Skeletal muscle tissue (tissue), 4 donors: ENCODE measurements around the gene ALS2CL. TPM values are rescaled to one million over a fixed set of nuclear protein-coding genes. Genes with fewer than 3 reads are reported as not detected.
A peak's percentile ranks its signal among the peaks of the same experiment; 100 is the strongest.

Experiments
- H3K27ac ChIP-seq: one replicate; pipeline ENCODE4 v1.7.0; 2013; ENCODE audit warnings: mild to moderate bottlenecking, low read depth, low read length, inconsistent platforms
- H3K27me3 ChIP-seq, 3 donors: one replicate each; pipeline ENCODE4 v1.7.0; 2013; ENCODE audit warnings: low read length in 3 of 3; ENCODE audit not compliant: control insufficient read depth in 3 of 3, insufficient read depth in 3 of 3
- H3K36me3 ChIP-seq, 3 donors: one replicate each; pipeline ENCODE4 v1.7.0; 2013; ENCODE audit warnings: low read length in 3 of 3; ENCODE audit not compliant: control insufficient read depth in 3 of 3, insufficient read depth in 3 of 3
- H3K4me1 ChIP-seq, 3 donors: one replicate each; pipeline ENCODE4 v1.7.0; 2013; ENCODE audit warnings: low read length in 3 of 3, mild to moderate bottlenecking in 3 of 3; ENCODE audit not compliant: control insufficient read depth in 3 of 3, insufficient read depth in 3 of 3
- H3K4me3 ChIP-seq, 3 donors: one replicate each; pipeline ENCODE4 v1.7.0; 2013; ENCODE audit warnings: low read length in 3 of 3
- H3K9ac ChIP-seq, 3 donors: one replicate each; pipeline ENCODE4 v1.7.0; 2013; ENCODE audit warnings: low read length in 3 of 3, mild to moderate bottlenecking in 3 of 3, moderate library complexity in 2 of 3, low read depth in 1 of 3
- H3K9me3 ChIP-seq, 3 donors: one replicate each; pipeline ENCODE4 v1.7.0; 2013; ENCODE audit warnings: low read length in 3 of 3; ENCODE audit not compliant: control insufficient read depth in 3 of 3
- total RNA-seq: library from RNA; depleted of rRNA; stranded (reverse); fragments of >200 nt; gene quantifications from one replicate; pipeline ENCODE4 v1.2.3, GENCODE V29; 2014
- donor health status: Osteomylitis.

The ALS2CL gene
- total RNA-seq, 1 donor from 2014 or later: 5.2 TPM

DNA sequence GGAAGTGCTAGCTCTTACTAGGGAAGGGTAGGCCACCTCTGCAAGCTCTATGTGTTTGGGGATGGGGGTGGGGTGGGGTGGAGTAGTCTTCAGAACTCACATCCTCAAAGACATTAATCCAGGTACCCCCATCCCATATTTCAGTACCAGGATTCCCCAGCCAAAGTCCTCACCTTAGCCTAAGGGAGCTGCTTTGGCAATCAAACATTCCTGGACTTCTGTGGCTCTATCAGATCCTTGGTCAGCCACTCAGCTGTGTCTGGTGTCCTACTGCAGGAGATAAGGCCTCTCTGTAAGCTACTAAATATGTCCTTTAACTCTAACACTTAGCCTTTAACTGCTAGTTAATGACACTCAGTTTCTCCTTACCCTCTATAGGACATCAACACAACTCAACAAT is 54.3 kb downstream of the ALS2CL start:
- Histone ChIP-seq H3K36me3 (no peaks in the 10 kb centered on the region), H3K9me3 (peaks cover 0 to 3% (median 2%) of the 10 kb centered on the region in 3 donors), H3K9ac (no peak overlapping the region)

DNA sequence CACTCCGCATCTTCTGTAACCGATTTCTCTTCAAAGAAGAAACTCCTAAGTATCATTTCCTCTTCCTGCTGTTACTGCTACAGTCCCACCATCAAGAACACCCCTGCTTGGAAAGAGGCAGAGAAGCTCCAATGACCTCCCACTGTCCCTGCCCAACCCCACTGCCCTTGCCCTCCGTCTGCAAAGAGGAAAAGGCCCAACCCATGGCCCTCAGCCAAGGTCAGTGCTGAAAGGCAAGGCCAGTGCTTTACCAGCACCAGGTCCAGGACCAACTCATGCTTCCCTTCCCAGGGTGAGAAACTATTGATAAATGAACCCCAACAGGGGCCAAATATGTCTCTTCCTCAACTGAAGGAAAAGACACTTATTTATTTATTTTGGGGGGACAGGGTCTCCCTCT is 58.6 kb downstream of the ALS2CL start:
- H3K27ac ChIP-seq: no peak overlapping the region
- no peak overlapping the region for H3K9ac ChIP-seq
- peaks cover 3 to 6% (median 4%) of the 10 kb centered on the region in 3 donors for H3K4me1 ChIP-seq

More for the DNA sequence above, 54.3 kb downstream of the ALS2CL start:
- Histone ChIP-seq H3K27ac (no peak overlapping the region), H3K4me3 (no peak overlapping the region), H3K27me3 (no peaks in the 10 kb centered on the region), H3K4me1 (no peaks in the 10 kb centered on the region)

DNA sequence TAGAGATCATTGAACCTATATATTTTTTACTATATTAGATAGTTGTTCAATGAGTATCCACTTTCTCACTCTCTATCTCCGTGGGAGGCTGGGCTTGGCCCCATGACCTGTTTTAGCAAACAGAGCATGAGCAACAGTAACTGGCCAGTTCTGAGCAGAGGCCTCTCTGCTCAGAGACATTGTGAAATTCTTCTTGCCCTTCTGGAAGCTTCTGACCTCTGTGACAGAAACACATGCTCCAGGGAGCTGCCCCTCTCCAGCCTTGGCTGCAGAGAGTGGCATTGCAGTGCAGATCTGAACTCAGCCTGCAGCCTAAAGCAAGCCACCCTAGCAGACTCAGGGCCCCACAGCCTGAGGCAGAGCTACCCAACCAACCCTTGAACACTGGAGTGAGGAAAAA is 60.7 kb downstream of the ALS2CL start:
- H3K4me3 ChIP-seq: no peak overlapping the region
- H3K9me3 ChIP-seq: no peaks in the 10 kb centered on the region
- H3K9ac ChIP-seq: no peak overlapping the region
- no peaks in the 10 kb centered on the region for H3K27me3 ChIP-seq
- H3K27ac ChIP-seq: no peak overlapping the region
- H3K36me3 ChIP-seq: no peaks in the 10 kb centered on the region
- peaks cover 13 to 19% (median 16%) of the 10 kb centered on the region in 3 donors for H3K4me1 ChIP-seq

More for the DNA sequence above, 58.6 kb downstream of the ALS2CL start:
- Histone ChIP-seq H3K9me3 (no peaks in the 10 kb centered on the region), H3K4me3 (no peak overlapping the region), H3K27me3 (no peaks in the 10 kb centered on the region), H3K36me3 (no peaks in the 10 kb centered on the region)

DNA sequence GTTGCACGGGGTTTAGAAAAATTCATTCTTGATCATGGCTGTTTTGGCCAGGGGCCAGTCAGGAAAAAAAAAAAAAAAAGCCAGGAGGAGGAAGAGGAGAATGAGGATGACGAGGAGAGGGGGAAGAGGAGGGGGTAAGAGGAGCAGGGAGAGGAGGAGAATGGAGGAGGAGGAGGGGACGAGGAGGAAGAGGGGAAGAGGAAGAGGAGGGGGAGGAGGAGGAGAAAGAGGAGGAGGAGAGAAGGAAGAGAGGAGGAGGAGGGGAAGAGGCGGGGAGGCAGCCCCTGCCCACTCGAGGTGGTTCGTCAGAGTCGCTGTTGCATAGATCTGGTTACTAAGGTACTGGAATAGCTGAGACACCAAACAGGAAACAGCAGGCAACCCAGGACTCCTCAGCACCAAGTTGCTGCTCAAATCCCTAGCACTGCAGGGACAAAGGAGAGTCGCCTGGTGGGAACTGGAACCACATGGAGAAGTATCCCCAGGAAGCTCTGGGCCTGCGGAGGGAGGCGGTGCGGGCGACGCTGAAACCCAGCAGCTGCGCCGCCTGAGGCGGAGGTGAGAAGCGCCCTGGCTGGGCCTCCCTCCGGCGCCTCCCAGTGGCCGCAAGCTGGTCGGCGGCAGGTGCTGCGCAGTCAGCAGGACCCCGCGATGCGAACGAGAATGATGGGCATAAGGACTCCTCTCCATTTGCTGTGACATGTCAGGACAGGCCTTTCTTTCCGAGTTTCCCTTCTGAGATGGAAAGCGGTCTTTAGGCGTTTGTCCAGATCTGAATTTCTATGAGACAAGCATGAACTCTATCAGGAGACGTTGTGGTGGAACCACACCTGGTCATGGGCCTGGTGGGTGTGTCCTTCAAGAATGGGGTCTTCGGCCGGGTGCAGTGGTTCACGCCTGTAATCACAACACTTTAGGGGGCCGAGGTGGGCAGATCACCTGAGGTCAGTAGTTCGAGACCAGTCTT is 63.6 kb downstream of the ALS2CL start:
- Histone ChIP-seq H3K36me3 (no peaks in the 10 kb centered on the region), H3K27me3 (no peaks in the 10 kb centered on the region), H3K9me3 (no peaks in the 10 kb centered on the region), H3K4me1 (peaks cover 13 to 19% (median 16%) of the 10 kb centered on the region in 3 donors), H3K27ac (peak overlapping the region; percentile 79), H3K9ac (peak overlapping the region; percentile 29 to 82 (median 69)), H3K4me3 (peak overlapping the region; percentile 56 to 78 (median 75))

DNA sequence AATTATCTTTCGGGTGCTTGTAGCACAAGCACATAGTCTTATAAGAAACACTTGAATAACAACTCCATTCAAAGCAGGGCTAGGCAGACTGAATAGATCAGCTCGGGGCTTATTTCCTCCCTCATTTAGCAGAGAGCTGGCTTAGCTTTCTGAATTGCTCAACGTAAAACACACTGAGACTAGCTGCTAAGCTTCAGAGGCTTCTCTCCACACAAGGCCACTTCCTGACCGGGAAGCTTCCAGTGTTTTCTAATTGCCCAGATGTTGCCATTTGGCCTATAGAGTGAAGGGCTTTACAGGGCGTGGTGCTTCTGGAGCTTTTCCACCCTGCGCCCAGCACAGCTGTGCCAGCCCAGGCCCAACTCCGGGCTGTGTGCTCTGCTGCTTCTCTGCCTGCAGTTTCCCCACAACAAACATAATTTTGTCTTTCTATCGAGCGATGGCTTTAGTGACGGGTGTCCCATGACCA is 64.5 kb downstream of the ALS2CL start:
- no peaks in the 10 kb centered on the region for H3K36me3 ChIP-seq
- H3K4me1 ChIP-seq: peaks cover 13 to 19% (median 16%) of the 10 kb centered on the region in 3 donors
- peak overlapping the region in 1 of 3 donors; percentile 78 for H3K4me3 ChIP-seq
- H3K27me3 ChIP-seq: no peaks in the 10 kb centered on the region
- H3K9me3 ChIP-seq: no peaks in the 10 kb centered on the region
- peak overlapping the region; percentile 79 for H3K27ac ChIP-seq
- peak overlapping the region; percentile 29 to 82 (median 59) for H3K9ac ChIP-seq

DNA sequence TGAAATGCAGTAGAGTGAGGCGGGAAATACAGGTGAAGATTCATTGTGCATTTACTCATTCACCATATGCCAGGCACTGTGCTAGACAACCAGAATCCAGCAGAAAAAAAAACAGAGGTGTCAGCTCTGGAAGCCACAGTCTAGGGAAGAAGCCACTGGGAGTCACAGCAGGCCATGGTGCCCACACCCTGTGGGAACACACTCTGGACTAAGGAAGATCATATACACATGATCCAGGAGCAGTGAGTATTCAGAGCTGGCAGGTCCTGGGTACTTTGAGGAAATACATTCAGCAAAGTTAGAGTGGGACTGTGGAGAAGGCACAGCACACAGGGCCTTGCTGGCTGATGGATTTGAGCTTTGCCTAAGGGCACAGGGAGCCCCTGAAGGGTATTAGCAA is 66.4 kb downstream of the ALS2CL start:
- Histone ChIP-seq H3K27me3 (no peaks in the 10 kb centered on the region), H3K4me1 (peaks cover 13 to 19% (median 16%) of the 10 kb centered on the region in 3 donors), H3K27ac (no peak overlapping the region), H3K4me3 (no peak overlapping the region), H3K36me3 (no peaks in the 10 kb centered on the region), H3K9me3 (no peaks in the 10 kb centered on the region), H3K9ac (no peak overlapping the region)

DNA sequence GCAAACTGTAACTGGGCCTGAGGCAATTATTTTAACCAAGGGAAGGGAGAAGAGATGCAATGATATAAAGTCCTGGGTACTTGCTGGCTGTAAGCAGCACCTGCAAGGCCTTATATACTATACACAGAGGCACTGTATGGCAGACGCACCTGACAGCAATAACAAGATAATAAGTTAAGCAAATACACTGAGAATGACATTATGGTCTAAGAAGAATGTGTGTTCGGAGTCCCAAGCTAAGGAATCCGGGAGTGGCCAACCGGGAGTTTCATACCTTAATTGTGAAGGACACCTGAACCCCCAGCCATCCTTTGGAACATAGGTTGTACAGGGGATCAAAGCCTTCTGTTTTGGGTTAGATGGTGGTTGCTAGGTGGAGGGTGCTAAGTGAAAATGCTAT is 67.4 kb downstream of the ALS2CL start:
- H3K4me3 ChIP-seq: no peak overlapping the region
- no peaks in the 10 kb centered on the region for H3K36me3 ChIP-seq
- no peaks in the 10 kb centered on the region for H3K27me3 ChIP-seq
- no peak overlapping the region for H3K27ac ChIP-seq
- no peaks in the 10 kb centered on the region for H3K9me3 ChIP-seq
- H3K4me1 ChIP-seq: peaks cover 13 to 19% (median 16%) of the 10 kb centered on the region in 3 donors
- H3K9ac ChIP-seq: no peak overlapping the region

DNA sequence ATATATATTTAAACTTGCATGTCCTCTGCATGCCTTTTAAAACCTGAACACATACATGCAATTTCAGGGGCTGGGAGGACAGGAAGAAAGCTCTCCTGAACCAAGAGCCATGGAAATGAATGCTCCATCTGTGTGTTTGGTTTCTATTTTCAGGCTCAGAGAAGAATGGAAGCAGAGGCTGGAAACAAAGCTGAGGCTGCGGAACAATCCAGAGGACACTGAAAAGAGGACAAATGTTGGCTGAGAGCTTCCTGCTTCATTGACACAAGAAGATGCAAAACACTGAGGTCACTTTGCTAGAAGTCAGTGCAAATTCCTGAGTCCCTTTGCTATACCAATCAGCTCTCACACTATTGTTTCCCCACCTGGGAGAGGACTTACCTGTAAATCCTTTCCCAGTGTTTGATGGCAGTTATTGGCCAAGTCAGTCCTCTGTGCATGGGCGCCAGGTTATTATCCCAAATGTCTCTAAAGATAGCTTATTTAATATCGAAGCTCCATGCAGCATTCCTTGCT is 68.4 kb downstream of the ALS2CL start:
- Histone ChIP-seq H3K9me3 (no peaks in the 10 kb centered on the region), H3K4me1 (peaks cover 10 to 16% (median 15%) of the 10 kb centered on the region in 3 donors), H3K9ac (no peak overlapping the region), H3K27ac (no peak overlapping the region), H3K36me3 (no peaks in the 10 kb centered on the region), H3K27me3 (no peaks in the 10 kb centered on the region), H3K4me3 (no peak overlapping the region)

DNA sequence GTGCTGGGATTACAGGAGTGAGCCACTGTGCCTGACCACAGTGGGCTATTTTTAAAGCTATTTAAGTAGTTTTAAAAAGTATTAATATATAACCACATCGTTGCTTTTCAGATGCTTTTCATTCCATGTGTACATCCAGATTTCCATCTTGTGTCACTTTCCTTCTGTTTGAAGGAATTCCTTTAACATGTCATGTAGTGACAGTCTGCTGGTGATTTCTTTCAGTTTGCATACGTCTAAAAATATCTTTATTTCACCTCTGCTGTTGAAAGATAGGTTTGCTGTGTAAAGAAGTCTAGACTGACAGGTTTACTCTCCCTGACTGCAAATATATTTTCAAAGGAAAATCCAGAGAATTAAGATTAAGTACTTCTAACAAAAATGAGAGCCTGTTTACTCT is 68.9 kb downstream of the ALS2CL start:
- peaks cover 6 to 13% (median 12%) of the 10 kb centered on the region in 3 donors for H3K4me1 ChIP-seq
- no peak overlapping the region for H3K27ac ChIP-seq
- no peak overlapping the region for H3K4me3 ChIP-seq
- H3K36me3 ChIP-seq: no peaks in the 10 kb centered on the region
- H3K9me3 ChIP-seq: no peaks in the 10 kb centered on the region
- H3K9ac ChIP-seq: no peak overlapping the region
- H3K27me3 ChIP-seq: peaks cover 0 to 2% (median 0%) of the 10 kb centered on the region in 3 donors
